H1 (cell line): ENCODE data around the gene ATP8B2. TPM values are rescaled to one million over a fixed set of nuclear protein-coding genes. Genes with fewer than 3 reads are reported as not detected.

Source experiments
- CTCF ChIA-PET: fragments of 300-600 bp; sonication (Branson Sonifier 250); formaldehyde crosslinking; loops from one replicate; lab custom pipeline; 2021; ENCODE audit not compliant: partially characterized antibody; lab: Charles Lee
- POLR2A ChIA-PET: fragments of 300-600 bp; sonication (Branson Sonifier 250); formaldehyde crosslinking; loops from one replicate; lab custom pipeline; 2021; ENCODE audit warnings: inconsistent platforms; ENCODE audit not compliant: partially characterized antibody; lab: Charles Lee
- DNase-seq, 2 experiments: peaks; one replicate each; pipeline versions ENCODE4 v3.0.0 to v3.0.0-alpha.2; 2010 to 2022; ENCODE audit warnings: low spot score in 2 of 2, low read depth in 1 of 2, mixed read lengths in 1 of 2
- FAIRE-seq: peaks from 2 replicates; lab custom pipeline; 2011; peaks lifted over from hg19 to GRCh38; lab: Jason Lieb, UNC
- H2AFZ ChIP-seq: 2 replicates; pipeline ENCODE4 v1.8.1; 2012; ENCODE audit warnings: low read length, inconsistent platforms
- H2AK5ac ChIP-seq: 2 replicates; pipeline ENCODE4 v1.6.1; 2013; ENCODE audit warnings: low read depth, low read length
- H2BK120ac ChIP-seq: replicated peaks from 2 replicates; pipeline ENCODE3; 2013; ENCODE audit warnings: low read depth, low read length, inconsistent platforms
- H2BK12ac ChIP-seq: 2 replicates; pipeline ENCODE4 v1.6.1; 2013; ENCODE audit warnings: low read depth, low read length
- H2BK15ac ChIP-seq: 2 replicates; pipeline ENCODE4 v1.6.1; 2013; ENCODE audit warnings: low read length
- H2BK20ac ChIP-seq: 2 replicates; pipeline ENCODE4 v1.6.1; 2013; ENCODE audit warnings: low read length
- H2BK5ac ChIP-seq: 2 replicates; pipeline ENCODE4 v1.6.1; 2013; ENCODE audit warnings: low read depth, low read length
- H3K14ac ChIP-seq: 2 replicates; pipeline ENCODE4 v1.6.1; 2013; ENCODE audit warnings: inconsistent platforms; ENCODE audit not compliant: insufficient read length
- H3K18ac ChIP-seq: 2 replicates; pipeline ENCODE4 v1.6.1; 2013; ENCODE audit warnings: low read length; ENCODE audit errors: extremely low read depth
- H3K23ac ChIP-seq: 2 replicates; pipeline ENCODE4 v1.6.1; 2013; ENCODE audit warnings: inconsistent platforms; ENCODE audit not compliant: insufficient read length
- H3K23me2 ChIP-seq: 2 replicates; pipeline ENCODE4 v1.6.1; 2013; ENCODE audit warnings: low read depth, low read length
- H3K27ac ChIP-seq: 2 replicates; pipeline ENCODE4 v1.6.1; 2011; ENCODE audit warnings: low read depth, low read length, inconsistent platforms
- H3K27me3 ChIP-seq, 4 experiments: replicated peaks in 1 of 4; 1 replicate in 1 of 4; 2 replicates in 3 of 4; pipeline versions ENCODE4 v1.6.1 to v1.8.1; 2011 to 2013; ENCODE audit warnings: low read length in 3 of 4, mild to moderate bottlenecking in 3 of 4, inconsistent platforms in 2 of 4, mixed read lengths in 2 of 4, moderate library complexity in 1 of 4; ENCODE audit not compliant: control insufficient read depth in 3 of 4, insufficient read depth in 3 of 4; ENCODE audit errors: extremely low read depth in 1 of 4
- H3K36me3 ChIP-seq, 4 experiments: 2 replicates each; pipeline versions ENCODE4 v1.6.1 to v1.8.1; 2011 to 2013; ENCODE audit warnings: mild to moderate bottlenecking in 4 of 4, low read length in 3 of 4, moderate library complexity in 2 of 4, control low read depth in 1 of 4, inconsistent platforms in 1 of 4; ENCODE audit not compliant: insufficient read depth in 4 of 4, control insufficient read depth in 2 of 4
- H3K4ac ChIP-seq: replicated peaks from 2 replicates; pipeline ENCODE3; 2013; ENCODE audit warnings: low read length, low read depth, mixed read lengths, inconsistent platforms; ENCODE audit not compliant: insufficient read length
- H3K4me1 ChIP-seq, 4 experiments: replicated peaks in 1 of 4; 1 replicate in 1 of 4; 2 replicates in 3 of 4; pipeline versions ENCODE4 v1.6.1 to v1.8.1; 2011 to 2013; ENCODE audit warnings: low read length in 3 of 4, inconsistent platforms in 2 of 4, mixed read lengths in 1 of 4; ENCODE audit not compliant: insufficient read depth in 4 of 4, control insufficient read depth in 3 of 4
- H3K4me2 ChIP-seq, 2 experiments: 2 replicates each; pipeline versions ENCODE4 v1.6.1 to v1.8.1; 2011 to 2013; ENCODE audit warnings: low read depth in 2 of 2, low read length in 2 of 2, control low read depth in 1 of 2, inconsistent platforms in 1 of 2, mild to moderate bottlenecking in 1 of 2; ENCODE audit not compliant: insufficient read depth in 1 of 2
- H3K4me3 ChIP-seq, 4 experiments: fragments of 200-600, 300-600 bp in 1 of 4; sonication (generic), shearing (Covaris generic), sonication (Bioruptor Twin) in 1 of 4; 2 replicates each; pipeline versions ENCODE4 v1.5.1 to v1.8.1; 2011 to 2016; ENCODE audit warnings: low read length in 4 of 4, low read depth in 3 of 4, control low read depth in 2 of 4, inconsistent platforms in 2 of 4, mild to moderate bottlenecking in 2 of 4, mixed read lengths in 1 of 4, moderate library complexity in 1 of 4; ENCODE audit not compliant: insufficient read depth in 2 of 4; ENCODE audit errors: extremely low read depth in 1 of 4
- H3K56ac ChIP-seq: replicated peaks from 2 replicates; pipeline ENCODE3; 2013; ENCODE audit warnings: low read depth, mild to moderate bottlenecking, mixed read lengths, low read length, inconsistent platforms; ENCODE audit not compliant: insufficient read length
- H3K79me1 ChIP-seq: 2 replicates; pipeline ENCODE4 v1.6.1; 2013; ENCODE audit warnings: low read depth, low read length, control low read depth
- H3K79me2 ChIP-seq, 2 experiments: 2 replicates each; pipeline versions ENCODE4 v1.6.1 to v1.8.1; 2012 to 2013; ENCODE audit warnings: low read length in 2 of 2, mild to moderate bottlenecking in 2 of 2, inconsistent platforms in 1 of 2; ENCODE audit not compliant: insufficient read depth in 2 of 2, control insufficient read depth in 1 of 2
- H3K9ac ChIP-seq, 4 experiments: replicated peaks in 1 of 4; 1 replicate in 1 of 4; 2 replicates in 3 of 4; pipeline versions ENCODE4 v1.6.1 to v1.8.1; 2011 to 2013; ENCODE audit warnings: low read depth in 3 of 4, low read length in 3 of 4, control low read depth in 2 of 4, mild to moderate bottlenecking in 2 of 4, moderate library complexity in 2 of 4, inconsistent platforms in 1 of 4; ENCODE audit errors: extremely low read depth in 1 of 4
- H3K9me3 ChIP-seq, 2 experiments: 2 replicates each; pipeline versions ENCODE4 v1.6.1 to v1.8.1; 2012 to 2013; ENCODE audit warnings: mild to moderate bottlenecking in 2 of 2, moderate library complexity in 2 of 2, control low read depth in 1 of 2, inconsistent platforms in 1 of 2, low read depth in 1 of 2, low read length in 1 of 2, mixed read lengths in 1 of 2; ENCODE audit not compliant: insufficient read depth in 2 of 2
- H4K20me1 ChIP-seq, 2 experiments: replicated peaks in 1 of 2; 2 replicates each; pipeline versions ENCODE3 to v1.8.1; 2011 to 2013; ENCODE audit warnings: inconsistent platforms in 2 of 2, low read length in 2 of 2, mild to moderate bottlenecking in 1 of 2; ENCODE audit not compliant: insufficient read depth in 2 of 2, control insufficient read depth in 1 of 2
- H4K5ac ChIP-seq: 2 replicates; pipeline ENCODE4 v1.6.1; 2013; ENCODE audit warnings: low read length, low read depth, mixed read lengths, inconsistent platforms; ENCODE audit not compliant: insufficient read length
- H4K8ac ChIP-seq: 2 replicates; pipeline ENCODE4 v1.8.0; 2013; ENCODE audit warnings: mild to moderate bottlenecking, moderate library complexity, low read length, inconsistent platforms; ENCODE audit not compliant: insufficient read depth; ENCODE audit errors: extremely low read depth
- H4K91ac ChIP-seq: replicated peaks from 2 replicates; pipeline ENCODE3; 2013; ENCODE audit warnings: low read length, mixed read lengths, inconsistent platforms; ENCODE audit not compliant: insufficient read length
- BCL11A ChIP-seq, 2 experiments: IDR thresholded peaks; one replicate each; pipeline ENCODE4 v1.6.1; 2011; ENCODE audit warnings: low read depth in 2 of 2, low read length in 2 of 2, mild to moderate bottlenecking in 2 of 2
- CHD2 ChIP-seq: IDR thresholded peaks from 2 replicates; pipeline ENCODE4 v1.6.1; 2012; ENCODE audit warnings: low read length, improper control_type of control experiment
- CREB1 ChIP-seq: IDR thresholded peaks from 2 replicates; pipeline ENCODE4 v1.6.1; 2012; ENCODE audit warnings: inconsistent platforms
- CTCF ChIP-seq, 3 experiments: IDR thresholded peaks; 1 replicate in 2 of 3; 2 replicates in 1 of 3; pipeline versions ENCODE4 v1.5.1 to v1.6.1; 2011; ENCODE audit warnings: low read length in 3 of 3, mild to moderate bottlenecking in 3 of 3, inconsistent platforms in 2 of 3, low read depth in 1 of 3, moderate library complexity in 1 of 3; ENCODE audit not compliant: insufficient read depth in 1 of 3; ENCODE audit errors: control extremely low read depth in 1 of 3
- KDM4A ChIP-seq: IDR thresholded peaks from one replicate; pipeline ENCODE4 v1.7.1; 2012; ENCODE audit warnings: low read depth, mild to moderate bottlenecking, moderate library complexity, low read length, inconsistent platforms; ENCODE audit not compliant: severe bottlenecking
- KDM5A ChIP-seq: fragments of 200-600 bp; IDR thresholded peaks from 2 replicates; pipeline ENCODE4 v1.7.1; 2012; ENCODE audit warnings: mild to moderate bottlenecking, low read length, inconsistent platforms, mixed read lengths
- RBBP5 ChIP-seq: IDR thresholded peaks from 2 replicates; pipeline ENCODE4 v1.7.1; 2012; ENCODE audit warnings: low read depth, mild to moderate bottlenecking, inconsistent platforms, low read length, moderate library complexity, borderline replicate concordance
- SIRT6 ChIP-seq: IDR thresholded peaks from one replicate; pipeline ENCODE4 v1.7.1; 2012; ENCODE audit warnings: low read length, inconsistent platforms
- SUZ12 ChIP-seq: fragments of 200-600 bp; sonication (generic); IDR thresholded peaks from 2 replicates; pipeline ENCODE4 v1.6.1; 2012; ENCODE audit warnings: mild to moderate bottlenecking, inconsistent platforms, low read length, moderate library complexity, mixed read lengths
- TCF12 ChIP-seq: IDR thresholded peaks from 2 replicates; pipeline ENCODE4 v1.6.1; 2011; ENCODE audit warnings: low read depth, mild to moderate bottlenecking, low read length
- TEAD4 ChIP-seq: IDR thresholded peaks from 2 replicates; pipeline ENCODE4 v1.6.1; 2012; ENCODE audit warnings: low read depth, low read length, inconsistent platforms, mixed read lengths
- USF2 ChIP-seq: IDR thresholded peaks from 2 replicates; pipeline ENCODE4 v1.6.1; 2011; ENCODE audit warnings: low read length, improper control_type of control experiment
- YY1 ChIP-seq: IDR thresholded peaks from 2 replicates; pipeline ENCODE4 v1.6.1; 2011; ENCODE audit warnings: low read depth, mild to moderate bottlenecking, low read length
- WGBS, 2 experiments: shearing (Covaris generic) in 1 of 2; methylation state at CpG; one replicate each; pipeline versions ENCODE4 v1.1.6 to v1.1.7; 2013 to 2015; ENCODE audit warnings: low lambda C conversion rate in 2 of 2, mixed read lengths in 2 of 2, inconsistent platforms in 1 of 2, low coverage in 1 of 2, missing lambda C conversion rate in 1 of 2; ENCODE audit not compliant: insufficient replicate concordance in 2 of 2, insufficient coverage in 1 of 2, insufficient read length in 1 of 2; ENCODE audit errors: extremely low coverage in 1 of 2, missing lambda C conversion rate in 1 of 2; 5-methylcytosine and 5-hydroxymethylcytosine counted together
- polyA plus RNA-seq, 7 experiments: library from polyadenylated mRNA; depleted of rRNA in 3 of 7; stranded (reverse) in 5 of 7; unstranded in 2 of 7; fragments of >200 nt in 5 of 7; fragments of 200-250 nt in 2 of 7; gene quantifications; 1 replicate in 5 of 7; 2 replicates in 1 of 7; 4 replicates in 1 of 7; pipeline versions ENCODE4 v1.2.1 to v1.2.3, GENCODE V29; 2011 to 2013; ENCODE audit warnings: missing spikeins in 2 of 7, mixed read lengths in 2 of 7
- total RNA-seq: library from RNA; stranded (reverse); fragmentation: NEBNext Ultra II Directional; extraction: Animal tissue kit (Norgen Biotek cat#: 25700); gene quantifications from 2 replicates; pipeline ENCODE4 v1.2.1, GENCODE V29; 2021

The ATP8B2 gene
- total and polyA plus RNA-seq, 2 of the 8 experiments (the other 6 are each of a cell fraction or from before 2014, with no cell fraction given): 61.4 to 70.1 TPM

- Histone ChIP-seq H3K36me3 (no peaks in the 10 kb centered on the region), H3K56ac (no peak overlapping the region), H4K5ac (no peak overlapping the region), H3K27me3 (no peaks in the 10 kb centered on the region), H4K91ac (no peak overlapping the region), H3K4me2 (no peak overlapping the region), H2AFZ (no peak overlapping the region), H2BK20ac (no peak overlapping the region), H3K4me3 (no peak overlapping the region), H3K9me3 (peaks cover 0 to 9% of the 10 kb centered on the region in 2 experiments; a peak in 1 of 4 replicates), H2BK5ac (no peak overlapping the region), H2BK12ac (no peak overlapping the region), H3K23ac (no peak overlapping the region), H3K14ac (no peak overlapping the region), H3K79me2 (no peaks in the 10 kb centered on the region), H4K8ac (no peak overlapping the region), H2BK15ac (no peak overlapping the region), H4K20me1 (no peaks in the 10 kb centered on the region), H3K9ac (no peak overlapping the region), H3K79me1 (no peaks in the 10 kb centered on the region), H3K23me2 (no peaks in the 10 kb centered on the region), H3K4ac (no peak overlapping the region), H3K18ac (no peak overlapping the region), H3K27ac (no peak overlapping the region), H3K4me1 (no peaks in the 10 kb centered on the region), H2AK5ac (no peak overlapping the region), H2BK120ac (no peak overlapping the region)
- DNase-seq (no peak), FAIRE-seq (no peak)
- ChIA-PET CTCF (interaction anchor here (7.8 kb wide), 1 partner anchor 12 kb away, joined by 45 read pairs; the partner anchor contains the start of gene ATP8B2), POLR2A (no interaction called here)
- WGBS, 2 experiments: 92% methylated on average over 10 of the region's 10 CpGs; no CpG with 5 or more reads in 1 of the 2 experiments
- TF ChIP-seq CREB1 (no peak), RBBP5 (no peak), BCL11A (IDR thresholded peaks at IDR 0.05; ENCODE audit: low read depth in 2 of 2, low read length in 2 of 2) (no peak), CHD2 (no peak), TEAD4 (no peak), USF2 (no peak), SIRT6 (no peak), TCF12 (no peak), CTCF (IDR thresholded peaks at IDR 0.05; ENCODE audit: control extremely low read depth in 1 of 3, insufficient read depth in 1 of 3, low read depth in 1 of 3, low read length in 3 of 3) (no peak), YY1 (no peak), KDM4A (no peak), SUZ12 (no peak), KDM5A (no peak)
Measured at GRCh38 chr1:154313066-154313356, 12.3 kb upstream of the ATP8B2 start.
